ENCODE measurements around the gene TKT. TPM values are rescaled to one million over a fixed set of nuclear protein-coding genes. Genes with fewer than 3 reads are reported as not detected.
A peak's percentile ranks its signal among the peaks of the same experiment; 100 is the strongest.

The TKT gene
- total and polyA plus RNA-seq, 2 of the 4 experiments (the other 2 are of a cell fraction) = 280 to 349 TPM

DNA sequence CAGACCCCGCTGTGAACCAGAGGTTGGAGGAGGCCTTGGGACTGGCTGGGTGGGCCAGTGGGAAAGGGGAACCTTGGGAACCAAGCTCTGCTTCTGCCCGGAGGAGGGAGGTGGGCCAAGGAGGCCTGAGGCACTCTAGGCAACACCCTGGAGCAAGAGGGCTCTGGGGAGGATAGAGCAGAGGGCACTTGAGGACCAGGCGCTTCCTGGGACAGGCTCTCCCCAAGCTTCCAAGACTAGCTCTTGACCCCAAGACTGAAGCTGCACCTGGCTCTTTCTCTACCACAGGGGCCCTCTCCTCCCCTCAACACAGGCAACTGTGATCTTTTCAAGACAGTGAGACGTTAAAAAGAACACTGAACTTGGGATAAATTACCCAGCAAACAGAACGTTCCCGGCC is 20.3 kb downstream of the TKT start (continued):
- TF ChIP-seq MAFK (IDR thresholded peaks at IDR 0.05; ENCODE audit: low read depth, low read length) = no peak
- no peak for TF ChIP-seq CEBPB (IDR thresholded peaks at IDR 0.05; ENCODE audit: low read depth, low read length)
- TF ChIP-seq FOS (IDR thresholded peaks at IDR 0.05; ENCODE audit: low read depth, low read length) = no peak
- TF ChIP-seq MXI1 (IDR thresholded peaks at IDR 0.05; ENCODE audit: borderline replicate concordance, low read depth, low read length) = no peak
- TF ChIP-seq RFX5 (IDR thresholded peaks at IDR 0.05; ENCODE audit: low read depth, low read length) = no peak

- no peak overlapping the region; the same call in 1 of the 2 replicates for H2AK5ac ChIP-seq (ENCODE audit: low read depth, low read length)
- TF ChIP-seq CHD1 (IDR thresholded peaks at IDR 0.05; ENCODE audit: low read depth, low read length) (no peak), RFX5 (IDR thresholded peaks at IDR 0.05; ENCODE audit: low read depth, low read length) (no peak), NFE2L2 (IDR thresholded peaks at IDR 0.05; ENCODE audit: low read depth, low read length) (no peak), ELK1 (IDR thresholded peaks at IDR 0.05; ENCODE audit: borderline replicate concordance, low read depth, low read length) (no peak), USF2 (IDR thresholded peaks at IDR 0.05; ENCODE audit: low read depth, low read length) (no peak), SMC3 (IDR thresholded peaks at IDR 0.05; ENCODE audit: low read depth, low read length) (no peak), RAD21 (IDR thresholded peaks at IDR 0.05; ENCODE audit: low read length) (no peak), POLR2A (IDR thresholded peaks at IDR 0.05; ENCODE audit: low read depth, low read length) (no peak), FOS (IDR thresholded peaks at IDR 0.05; ENCODE audit: low read depth, low read length) (no peak), MAZ (IDR thresholded peaks at IDR 0.05; ENCODE audit: borderline replicate concordance, low read depth, low read length) (no peak), RCOR1 (IDR thresholded peaks at IDR 0.05; ENCODE audit: insufficient replicate concordance, low read length) (no peak)
Measured at GRCh38 chr3:53234841-53235232, 21.0 kb downstream of the TKT start.

More at GRCh38 chr3:53234841-53235232, 21.0 kb downstream of the TKT start:
- no peak overlapping the region for H3K56ac ChIP-seq (ENCODE audit: extremely low read depth, insufficient read depth, low read length)
- no peak overlapping the region; a peak in 1 of 4 replicates for H4K8ac ChIP-seq (ENCODE audit: low read depth in 2 of 2, low read length in 2 of 2)
- H3K9ac ChIP-seq (ENCODE audit: low read depth, low read length) = no peak overlapping the region
- H2AK9ac ChIP-seq (replicated peaks; ENCODE audit: low read depth, low read length, poor library complexity) = no peak overlapping the region
- no peak overlapping the region for H2BK5ac ChIP-seq (ENCODE audit: low read depth, low read length, poor library complexity, severe bottlenecking)
- H3K9me3 ChIP-seq (ENCODE audit: control insufficient read depth, insufficient read depth, low read length) = no peaks in the 10 kb centered on the region
- peak overlapping the region; percentile 30; the same call in 1 of the 2 replicates for H3K4ac ChIP-seq (ENCODE audit: low read depth, low read length)
- H2AFZ ChIP-seq (replicated peaks; ENCODE audit: low read length, poor library complexity) = no peak overlapping the region
- ATAC-seq (ENCODE audit: low read depth) (no peak), DNase-seq (no peak)
- peaks cover 13% of the 10 kb centered on the region for H4K20me1 ChIP-seq (ENCODE audit: insufficient read depth, low read length)
- no peak overlapping the region for H3K14ac ChIP-seq (replicated peaks; ENCODE audit: low read depth, low read length)
- no peak overlapping the region for H3K4me2 ChIP-seq (ENCODE audit: low read depth, low read length)
- no peak overlapping the region for H3K4me3 ChIP-seq (ENCODE audit: insufficient read depth, low read depth, low read length)
- no peak overlapping the region for H2BK120ac ChIP-seq (ENCODE audit: low read depth, low read length)
- ChIA-PET CTCF (interaction anchor here (1.2 kb wide), 1 partner anchor 12 kb away, joined by 3 read pairs; no protein-coding TSS in a partner anchor), POLR2A (ENCODE audit: unreplicated experiment) (no interaction called here)
- intact Hi-C loops (cut with micrococcal nuclease) = no loop called here
- no TSS peak for BruUV-seq (replicated peaks)
- in situ Hi-C loops (cut with MboI; ENCODE audit: low sequenced_read_pairs) = no loop called here
- WGBS, 2 experiments (ENCODE audit: extremely low coverage in 2 of 2, insufficient read length in 1 of 2) = 100% methylated on average over 7 of the region's 10 CpGs; no CpG with 5 or more reads in 1 of the 2 experiments
- H3K36me3 ChIP-seq (ENCODE audit: control insufficient read depth, insufficient read depth, low read length) = peaks cover 83% of the 10 kb centered on the region
- peak overlapping the region; percentile 10; the same call in 1 of the 2 replicates for H3K27ac ChIP-seq (ENCODE audit: insufficient read depth, low read length)
- H3K4me1 ChIP-seq (ENCODE audit: control insufficient read depth, insufficient read depth, low read length) = peaks cover 24% of the 10 kb centered on the region
- peaks cover 25% of the 10 kb centered on the region for H3K9me1 ChIP-seq (ENCODE audit: insufficient read depth, low read length)
- no peak overlapping the region for H2BK15ac ChIP-seq (ENCODE audit: low read depth, low read length)
- H3K23ac ChIP-seq (ENCODE audit: low read depth, low read length) = no peak overlapping the region
- no peaks in the 10 kb centered on the region for H3K27me3 ChIP-seq (ENCODE audit: control insufficient read depth, insufficient read depth, low read length)
- no peak overlapping the region for H3K18ac ChIP-seq (ENCODE audit: low read depth, low read length)
- H4K91ac ChIP-seq (ENCODE audit: insufficient read depth, low read depth, low read length) = no peak overlapping the region; the same call in 1 of the 2 replicates
- H2BK20ac ChIP-seq (ENCODE audit: low read depth, low read length) = peak overlapping the region; percentile 14; the same call in 1 of the 2 replicates
- peaks cover 52 to 86% of the 10 kb centered on the region in 2 experiments for H3K79me1 ChIP-seq (ENCODE audit: low read depth in 1 of 2, low read length in 2 of 2)
- dilution Hi-C loops (cut with HindIII; ENCODE audit: low sequenced_read_pairs, unreplicated experiment) = no loop called here
- no peak overlapping the region for H4K5ac ChIP-seq (ENCODE audit: low read depth, low read length)

Measured in IMR-90 (cell line).